K562 (cell line): ENCODE results near the gene CEP68. TPM values are rescaled to one million over a fixed set of nuclear protein-coding genes. Genes with fewer than 3 reads are reported as not detected.

Experiments used
- BRD4 ChIP-seq: fragments of 200-600 bp; sonication (generic); IDR thresholded peaks from 2 replicates; pipeline ENCODE4 v1.6.1; 2017; ENCODE audit warnings: inconsistent platforms
- FOXA1 ChIP-seq: fragments of 450-650 bp; IDR thresholded peaks from 2 replicates; pipeline ENCODE4 v1.6.1; 2016; ENCODE audit warnings: mild to moderate bottlenecking, borderline replicate concordance
- HINFP ChIP-seq: fragments of 450-650 bp; conservative IDR thresholded peaks from 2 replicates; pipeline ENCODE4 v1.6.1; 2016; ENCODE audit warnings: missing genetic modification characterization, low read depth, mild to moderate bottlenecking, control low read depth, missing compliant biosample characterization
- NCOR1 ChIP-seq: fragments of 450-650 bp; IDR thresholded peaks from 2 replicates; pipeline ENCODE4 v1.6.1; 2016; ENCODE audit warnings: mild to moderate bottlenecking, moderate library complexity
- SLC30A9 ChIP-seq: fragments of 250-450 bp; sonication (Bioruptor Pico); IDR thresholded peaks from 2 replicates; pipeline ENCODE4 v1.8.0; 2022; ENCODE audit warnings: mild to moderate bottlenecking, moderate library complexity
- ZBTB40 ChIP-seq, 2 experiments: fragments of 450-650 bp in 1 of 2; sonication (generic) in 1 of 2; formaldehyde crosslinking in 1 of 2; IDR thresholded peaks; 2 replicates each; pipeline versions ENCODE4 v1.7.1 to v1.9.0; 2016 to 2022; ENCODE audit warnings: inconsistent platforms in 1 of 2, mild to moderate bottlenecking in 1 of 2, missing genetic modification reagents in 1 of 2
- ZNF239 ChIP-seq: fragments of 250-450 bp; sonication (Bioruptor Pico); IDR thresholded peaks from 2 replicates; pipeline ENCODE4 v1.4.0; 2020; ENCODE audit warnings: mild to moderate bottlenecking
- ZNF407 ChIP-seq: fragments of 450-650 bp; IDR thresholded peaks from 2 replicates; pipeline ENCODE4 v1.6.1; 2016; ENCODE audit warnings: low read depth
- polyA plus RNA-seq, 8 experiments: library from polyadenylated mRNA; depleted of rRNA in 4 of 8; stranded (reverse) in 5 of 8; unstranded in 3 of 8; fragments of >200 nt; fragmentation: Nextera tagmentation in 2 of 8; fragmentation: Illumina TruSeq in 1 of 8; extraction: Ambion mirVana in 2 of 8; extraction: Trizol in 1 of 8; gene quantifications; 2 replicates each; pipeline versions ENCODE4 v1.2.1 to v1.2.3, GENCODE V29; 2011 to 2014; ENCODE audit warnings: inconsistent platforms in 1 of 8, missing spikeins in 1 of 8
- total RNA-seq, 7 experiments: library from RNA; depleted of rRNA in 6 of 7; stranded (reverse); fragments of >200 nt in 6 of 7; fragmentation: Illumina TruSeq in 2 of 7; extraction: Trizol in 2 of 7; gene quantifications; 2 replicates each; pipeline versions ENCODE4 v1.2.1 to v1.2.3, GENCODE V29; 2011 to 2021; ENCODE audit warnings: low replicate concordance in 1 of 7

Gene CEP68
- total and polyA plus RNA-seq, 9 of the 15 experiments (the other 6 are each of a cell fraction or from before 2014, with no cell fraction given) = 1.4 to 8.5 (median 5.2) TPM

- no peak for TF ChIP-seq ZBTB40 (IDR thresholded peaks at IDR 0.05)
- no peak for TF ChIP-seq ZBTB40 (CRISPR knock-in tag; IDR thresholded peaks at IDR 0.05)
- no peak for TF ChIP-seq HINFP (tag)
- TF ChIP-seq BRD4 = no peak
- no peak for TF ChIP-seq ZNF407
- TF ChIP-seq FOXA1 = no peak
- TF ChIP-seq ZNF239 (CRISPR knock-in tag) = no peak
- no peak for TF ChIP-seq SLC30A9 (CRISPR knock-in tag)
- TF ChIP-seq NCOR1 = peak; percentile 86
These were observed 19.6 kb downstream of the CEP68 start (continued) for GRCh38 chr2:65075605-65076344.
